Natural killer cell treated with Interleukin-12 subunit alpha and Interleukin-12 subunit beta and Interleukin-15 and Interleukin-18, amount 100 ng/mL, for 72 hours (primary cell): ENCODE measurements around the gene ATE1. TPM values are rescaled to one million over a fixed set of nuclear protein-coding genes. Genes with fewer than 3 reads are reported as not detected.
"Not testable (repeated sequence)": the region's sequence is repeated elsewhere in the genome, so short reads cannot be mapped to it uniquely, and the experiment has no call there.

ENCODE experiments used
- ATAC-seq, 2 donors: fragments of 150-1000 bp; cut with Tn5 transposase in 1 of 2; sonication (Bioruptor Pico), chemical (Tn5 transposase) in 1 of 2; 2 replicates each; pipeline ENCODE4 v1.10.0; 2021
- DNase-seq: peaks from one replicate; pipeline ENCODE4 v3.0.0; 2022; ENCODE audit warnings: low spot score
- H3K27ac Mint-ChIP-seq, 2 donors: 1 replicate in 1 of 2; 2 replicates in 1 of 2; pipeline ENCODE4 v1.8.0; 2022; ENCODE audit warnings: mixed read lengths in 2 of 2, mild to moderate bottlenecking in 1 of 2, moderate library complexity in 1 of 2
- H3K27me3 Mint-ChIP-seq, 2 donors: 1 replicate in 1 of 2; 2 replicates in 1 of 2; pipeline ENCODE4 v1.8.0; 2022; ENCODE audit warnings: mixed read lengths in 2 of 2
- H3K36me3 Mint-ChIP-seq: one replicate; pipeline ENCODE4 v1.8.0; 2022; ENCODE audit warnings: mixed read lengths
- H3K4me1 Mint-ChIP-seq, 2 donors: 1 replicate in 1 of 2; 2 replicates in 1 of 2; pipeline ENCODE4 v1.8.0; 2022; ENCODE audit warnings: low read depth in 2 of 2, mixed read lengths in 2 of 2, mild to moderate bottlenecking in 1 of 2
- H3K4me3 Mint-ChIP-seq: one replicate; pipeline ENCODE4 v1.8.0; 2022; ENCODE audit warnings: mixed read lengths
- H3K9me3 Mint-ChIP-seq: 2 replicates; pipeline ENCODE4 v1.8.0; 2022; ENCODE audit warnings: mixed read lengths
- total RNA-seq, 2 donors: library from RNA; stranded (reverse); gene quantifications; one replicate each; pipeline ENCODE4 v1.2.3, GENCODE V29; 2022

Gene ATE1
- total RNA-seq, 2 donors from 2014 or later = 27.7 to 32.6 TPM

- no peaks in the 10 kb centered on the region for H3K36me3 Mint-ChIP-seq
- H3K27me3 Mint-ChIP-seq = peaks cover 23 to 57% of the 10 kb centered on the region in 2 donors
- no peak overlapping the region for H3K4me3 Mint-ChIP-seq
- H3K27ac Mint-ChIP-seq = no peak overlapping the region
- H3K9me3 Mint-ChIP-seq = no peaks in the 10 kb centered on the region
- no peaks in the 10 kb centered on the region for H3K4me1 Mint-ChIP-seq
- DNase-seq (no peak), ATAC-seq (no peak)
These were observed 218.8 kb downstream of the ATE1 start for GRCh38 chr10:121708728-121709674.

GRCh38 chr10:121702351-121703320 is 225.2 kb downstream of the ATE1 start:
- H3K27me3 Mint-ChIP-seq = peaks cover 4 to 39% of the 10 kb centered on the region in 2 donors
- ATAC-seq = peak in 1 of 2 donors; percentile 24
- no peaks in the 10 kb centered on the region for H3K4me1 Mint-ChIP-seq
- no peak overlapping the region for H3K4me3 Mint-ChIP-seq
- H3K9me3 Mint-ChIP-seq = peaks cover 4% of the 10 kb centered on the region
- no peak overlapping the region for H3K27ac Mint-ChIP-seq
- H3K36me3 Mint-ChIP-seq = no peaks in the 10 kb centered on the region
- no peak for DNase-seq

- Mint-ChIP-seq H3K4me3 (no peak overlapping the region), H3K27ac (no peak overlapping the region), H3K27me3 (peaks cover 0 to 24% of the 10 kb centered on the region in 2 donors), H3K4me1 (no peaks in the 10 kb centered on the region), H3K9me3 (peaks cover 4% of the 10 kb centered on the region), H3K36me3 (no peaks in the 10 kb centered on the region)
- ATAC-seq (no peak), DNase-seq (no peak)
These were observed 227.4 kb downstream of the ATE1 start for GRCh38 chr10:121700416-121700815.

GRCh38 chr10:121699703-121700102 is 228.1 kb downstream of the ATE1 start:
- H3K9me3 Mint-ChIP-seq, H3K27ac Mint-ChIP-seq, H3K4me1 Mint-ChIP-seq, H3K4me3 Mint-ChIP-seq, ATAC-seq, H3K36me3 Mint-ChIP-seq, DNase-seq: not testable (repeated sequence)
- peaks cover 0 to 24% of the 10 kb centered on the region in 2 donors for H3K27me3 Mint-ChIP-seq

- Mint-ChIP-seq H3K27ac (no peak overlapping the region), H3K36me3 (no peaks in the 10 kb centered on the region), H3K4me1 (no peaks in the 10 kb centered on the region), H3K27me3 (peaks cover 3 to 20% of the 10 kb centered on the region in 2 donors), H3K9me3 (peaks cover 4% of the 10 kb centered on the region), H3K4me3 (no peak overlapping the region)
- ATAC-seq (no peak), DNase-seq (no peak)
These were observed 228.9 kb downstream of the ATE1 start for GRCh38 chr10:121698902-121699301.

GRCh38 chr10:121698336-121698735 is 229.5 kb downstream of the ATE1 start:
- Mint-ChIP-seq H3K4me3 (no peak overlapping the region), H3K36me3 (no peaks in the 10 kb centered on the region), H3K4me1 (no peaks in the 10 kb centered on the region), H3K27me3 (peaks cover 4 to 16% of the 10 kb centered on the region in 2 donors), H3K9me3 (peaks cover 4% of the 10 kb centered on the region), H3K27ac (no peak overlapping the region)
- ATAC-seq = no peak
- no peak for DNase-seq

GRCh38 chr10:121696854-121697253 is 231.0 kb downstream of the ATE1 start:
- no peaks in the 10 kb centered on the region for H3K36me3 Mint-ChIP-seq
- DNase-seq (no peak), ATAC-seq (peak; percentile 6 to 28)
- peaks cover 4 to 14% of the 10 kb centered on the region in 2 donors for H3K27me3 Mint-ChIP-seq
- no peak overlapping the region for H3K27ac Mint-ChIP-seq
- no peaks in the 10 kb centered on the region for H3K4me1 Mint-ChIP-seq
- H3K4me3 Mint-ChIP-seq = no peak overlapping the region
- peaks cover 4% of the 10 kb centered on the region for H3K9me3 Mint-ChIP-seq

GRCh38 chr10:121695731-121696464 is 231.9 kb downstream of the ATE1 start:
- Mint-ChIP-seq H3K36me3 (no peaks in the 10 kb centered on the region), H3K27me3 (peaks cover 4 to 8% of the 10 kb centered on the region in 2 donors), H3K4me3 (no peak overlapping the region), H3K4me1 (no peaks in the 10 kb centered on the region), H3K9me3 (peaks cover 4% of the 10 kb centered on the region), H3K27ac (no peak overlapping the region)
- ATAC-seq = no peak
- DNase-seq = no peak

- no peaks in the 10 kb centered on the region for H3K36me3 Mint-ChIP-seq
- DNase-seq = no peak
- peaks cover 4% of the 10 kb centered on the region for H3K9me3 Mint-ChIP-seq
- peaks cover 4 to 7% of the 10 kb centered on the region in 2 donors for H3K27me3 Mint-ChIP-seq
- H3K27ac Mint-ChIP-seq = no peak overlapping the region
- H3K4me3 Mint-ChIP-seq = no peak overlapping the region
- no peaks in the 10 kb centered on the region for H3K4me1 Mint-ChIP-seq
- no peak for ATAC-seq
These were observed 232.7 kb downstream of the ATE1 start for GRCh38 chr10:121694966-121695643.

- H3K27ac Mint-ChIP-seq = no peak overlapping the region
- no peak overlapping the region for H3K4me3 Mint-ChIP-seq
- H3K36me3 Mint-ChIP-seq = no peaks in the 10 kb centered on the region
- H3K4me1 Mint-ChIP-seq = no peaks in the 10 kb centered on the region
- peaks cover 4% of the 10 kb centered on the region for H3K9me3 Mint-ChIP-seq
- H3K27me3 Mint-ChIP-seq = peaks cover 5 to 8% of the 10 kb centered on the region in 2 donors
- ATAC-seq (no peak), DNase-seq (no peak)
These were observed 233.4 kb downstream of the ATE1 start for GRCh38 chr10:121694327-121694965.

GRCh38 chr10:121692626-121693025 is 235.2 kb downstream of the ATE1 start:
- no peaks in the 10 kb centered on the region for H3K36me3 Mint-ChIP-seq
- no peak for ATAC-seq
- no peaks in the 10 kb centered on the region for H3K4me1 Mint-ChIP-seq
- H3K4me3 Mint-ChIP-seq = no peak overlapping the region
- DNase-seq = no peak
- H3K27ac Mint-ChIP-seq = no peak overlapping the region
- no peaks in the 10 kb centered on the region for H3K9me3 Mint-ChIP-seq
- peaks cover 14 to 26% of the 10 kb centered on the region in 2 donors for H3K27me3 Mint-ChIP-seq

- no peak for DNase-seq
- no peak for ATAC-seq
- Mint-ChIP-seq H3K27ac (no peak overlapping the region), H3K4me1 (no peaks in the 10 kb centered on the region), H3K9me3 (no peaks in the 10 kb centered on the region), H3K27me3 (peaks cover 14 to 26% of the 10 kb centered on the region in 2 donors), H3K4me3 (no peak overlapping the region), H3K36me3 (no peaks in the 10 kb centered on the region)
These were observed 236.9 kb downstream of the ATE1 start for GRCh38 chr10:121690970-121691369.
